ENCODE measurements around the gene METRN.

Gene METRN

DNA sequence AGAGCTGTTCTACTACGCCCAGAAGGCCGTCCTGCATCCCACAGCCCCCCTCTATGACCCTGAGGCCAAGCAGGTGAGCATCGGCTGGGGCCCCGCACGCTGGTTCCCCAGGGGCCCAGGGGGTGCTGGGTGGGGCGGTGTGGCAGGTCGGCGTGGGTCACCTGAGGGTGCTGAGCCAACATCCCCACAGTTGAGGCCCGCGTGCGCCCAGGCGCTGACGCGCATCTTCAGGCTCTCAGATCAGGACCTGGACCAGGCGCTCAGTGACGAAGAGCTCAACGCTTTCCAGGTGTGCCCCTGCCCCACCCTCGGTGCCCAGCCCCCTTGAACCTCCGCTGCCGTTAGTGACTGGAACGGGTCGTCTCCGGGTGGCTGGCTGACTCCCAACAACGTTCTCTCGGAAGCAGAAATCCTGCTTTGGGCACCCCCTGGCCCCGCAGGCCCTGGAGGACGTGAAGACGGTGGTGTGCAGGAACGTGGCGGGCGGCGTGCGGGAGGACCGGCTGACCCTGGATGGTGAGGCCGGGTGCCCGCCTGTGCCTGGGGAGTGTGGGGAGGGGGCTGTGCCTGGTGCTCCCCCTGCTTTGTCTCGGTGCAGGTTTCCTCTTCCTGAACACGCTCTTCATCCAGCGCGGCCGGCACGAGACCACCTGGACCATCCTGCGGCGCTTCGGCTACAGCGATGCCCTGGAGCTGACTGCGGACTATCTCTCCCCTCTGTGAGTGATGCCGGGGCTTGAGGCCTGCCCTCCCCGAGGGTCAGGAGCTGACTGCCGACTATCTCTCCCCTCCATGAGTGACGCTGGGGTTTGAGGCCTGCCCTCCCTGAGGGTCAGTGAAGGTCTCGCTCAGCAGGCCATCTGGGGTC, 44.2 kb upstream of the METRN start:
- no peak for DNase-seq (ENCODE audit: insufficient read length, low spot score)
- no peak for FAIRE-seq
- TF ChIP-seq, protein P1, sequence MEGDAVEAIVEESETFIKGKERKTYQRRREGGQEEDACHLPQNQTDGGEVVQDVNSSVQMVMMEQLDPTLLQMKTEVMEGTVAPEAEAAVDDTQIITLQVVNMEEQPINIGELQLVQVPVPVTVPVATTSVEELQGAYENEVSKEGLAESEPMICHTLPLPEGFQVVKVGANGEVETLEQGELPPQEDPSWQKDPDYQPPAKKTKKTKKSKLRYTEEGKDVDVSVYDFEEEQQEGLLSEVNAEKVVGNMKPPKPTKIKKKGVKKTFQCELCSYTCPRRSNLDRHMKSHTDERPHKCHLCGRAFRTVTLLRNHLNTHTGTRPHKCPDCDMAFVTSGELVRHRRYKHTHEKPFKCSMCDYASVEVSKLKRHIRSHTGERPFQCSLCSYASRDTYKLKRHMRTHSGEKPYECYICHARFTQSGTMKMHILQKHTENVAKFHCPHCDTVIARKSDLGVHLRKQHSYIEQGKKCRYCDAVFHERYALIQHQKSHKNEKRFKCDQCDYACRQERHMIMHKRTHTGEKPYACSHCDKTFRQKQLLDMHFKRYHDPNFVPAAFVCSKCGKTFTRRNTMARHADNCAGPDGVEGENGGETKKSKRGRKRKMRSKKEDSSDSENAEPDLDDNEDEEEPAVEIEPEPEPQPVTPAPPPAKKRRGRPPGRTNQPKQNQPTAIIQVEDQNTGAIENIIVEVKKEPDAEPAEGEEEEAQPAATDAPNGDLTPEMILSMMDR (IDR thresholded peaks at IDR 0.05; ENCODE audit: insufficient read depth, missing control alignments): no peak

DNA sequence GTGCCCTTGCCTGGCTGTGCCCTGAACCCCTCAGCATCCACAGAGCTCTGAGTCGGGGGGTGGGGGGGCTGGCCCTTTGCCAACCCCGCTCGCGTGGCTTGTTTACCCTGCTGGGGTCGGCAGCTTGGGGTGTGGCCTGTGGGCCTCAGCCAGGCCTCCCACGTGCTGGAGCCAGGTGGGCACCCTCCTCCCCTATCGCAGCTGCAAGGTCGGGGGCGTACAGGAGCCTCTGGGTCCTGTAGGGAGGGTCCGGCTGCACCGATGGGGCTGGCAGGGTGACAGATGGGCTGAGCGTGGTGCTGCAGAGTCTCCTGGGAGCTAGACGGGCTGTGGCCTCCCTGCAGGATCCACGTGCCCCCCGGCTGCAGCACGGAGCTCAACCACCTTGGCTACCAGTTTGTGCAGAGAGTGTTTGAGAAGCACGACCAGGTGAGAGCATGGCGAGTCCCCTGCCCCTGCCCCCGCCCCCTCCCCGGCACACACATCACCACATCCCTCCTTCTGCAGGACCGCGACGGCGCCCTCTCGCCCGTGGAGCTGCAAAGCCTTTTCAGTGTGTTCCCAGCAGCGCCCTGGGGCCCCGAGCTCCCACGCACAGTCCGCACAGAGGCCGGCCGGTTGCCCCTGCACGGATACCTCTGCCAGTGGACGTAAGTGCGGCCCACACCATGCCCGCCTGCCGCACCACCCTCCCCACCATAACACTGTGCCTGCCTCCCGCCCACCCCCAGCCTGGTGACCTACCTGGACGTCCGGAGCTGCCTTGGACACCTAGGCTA, 43.4 kb upstream of the METRN start:
- FAIRE-seq: no peak
- no peak for DNase-seq (ENCODE audit: insufficient read length, low spot score)
- TF ChIP-seq, protein P1 (IDR thresholded peaks at IDR 0.05; ENCODE audit: insufficient read depth, missing control alignments): no peak

DNA sequence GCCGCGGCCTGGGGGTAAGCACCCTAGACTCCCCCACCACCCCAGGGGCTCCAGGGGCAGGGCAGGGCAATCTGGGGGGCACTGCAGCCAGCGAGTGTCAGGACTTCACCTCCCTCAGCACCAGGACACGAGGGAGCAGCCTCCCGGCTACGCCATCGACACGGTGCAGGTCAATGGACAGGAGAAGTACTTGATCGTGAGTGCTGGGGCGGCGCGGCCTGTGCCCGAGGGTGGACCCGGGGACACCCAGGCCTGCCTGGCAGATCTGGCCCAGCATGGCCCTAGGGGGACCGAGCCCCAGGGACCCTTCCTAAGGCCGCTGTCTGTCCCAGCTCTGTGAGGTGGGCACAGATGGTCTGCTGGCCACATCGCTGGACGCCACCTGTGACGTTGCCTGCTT, 42.5 kb upstream of the METRN start:
- DNase-seq (ENCODE audit: insufficient read length, low spot score) (no peak), FAIRE-seq (no peak)
- TF ChIP-seq, protein P1 (IDR thresholded peaks at IDR 0.05; ENCODE audit: insufficient read depth, missing control alignments): no peak

DNA sequence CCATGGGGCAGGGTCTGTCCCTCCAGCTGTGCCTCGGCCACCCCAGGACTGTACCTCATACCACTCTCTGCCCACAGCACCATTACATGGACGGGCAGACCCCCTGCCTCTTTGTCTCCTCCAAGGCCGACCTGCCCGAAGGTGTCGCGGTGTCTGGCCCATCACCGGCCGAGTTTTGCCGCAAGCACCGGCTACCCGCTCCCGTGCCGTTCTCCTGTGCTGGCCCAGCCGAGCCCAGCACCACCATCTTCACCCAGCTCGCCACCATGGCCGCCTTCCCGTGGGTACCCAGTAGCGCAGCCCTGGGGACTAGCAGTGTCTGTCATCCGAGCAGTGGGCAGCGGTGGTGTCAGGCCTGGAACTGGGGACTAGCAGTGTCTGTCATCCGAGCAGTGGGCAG, 42.1 kb upstream of the METRN start:
- FAIRE-seq: no peak
- TF ChIP-seq, protein P1 (IDR thresholded peaks at IDR 0.05; ENCODE audit: insufficient read depth, missing control alignments): no peak

DNA sequence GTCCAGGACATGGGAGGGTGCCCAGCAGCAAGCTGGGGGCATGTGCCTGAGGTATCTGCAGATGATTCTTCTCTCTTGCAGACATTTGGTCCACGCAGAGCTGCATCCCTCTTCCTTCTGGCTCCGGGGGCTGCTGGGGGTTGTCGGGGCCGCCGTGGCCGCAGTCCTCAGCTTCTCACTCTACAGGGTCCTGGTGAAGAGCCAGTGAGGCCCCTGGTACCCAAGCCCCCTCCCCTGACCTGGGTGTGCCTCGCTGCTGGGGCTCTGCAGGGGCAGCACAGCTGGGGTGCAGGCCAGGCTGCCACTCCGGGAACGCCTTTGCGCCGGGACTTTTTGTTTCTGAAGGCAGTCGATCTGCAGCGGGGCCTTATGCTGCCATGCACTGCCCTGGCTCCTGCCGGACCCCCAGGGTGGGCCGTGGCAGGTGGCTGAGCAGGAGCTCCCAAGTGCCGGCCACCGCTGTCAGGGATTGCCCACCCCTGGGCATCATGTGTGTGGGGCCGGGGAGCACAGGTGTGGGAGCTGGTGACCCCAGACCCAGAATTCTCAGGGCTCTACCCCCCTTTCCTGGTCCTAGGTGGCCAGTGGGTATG, 41.4 kb upstream of the METRN start:
- FAIRE-seq (no peak), DNase-seq (ENCODE audit: insufficient read length, low spot score) (no peak)
- TF ChIP-seq, protein P1 (IDR thresholded peaks at IDR 0.05; ENCODE audit: insufficient read depth, missing control alignments): no peak

More for the DNA sequence above, 42.1 kb upstream of the METRN start:
- DNase-seq (ENCODE audit: insufficient read length, low spot score): no peak

DNA sequence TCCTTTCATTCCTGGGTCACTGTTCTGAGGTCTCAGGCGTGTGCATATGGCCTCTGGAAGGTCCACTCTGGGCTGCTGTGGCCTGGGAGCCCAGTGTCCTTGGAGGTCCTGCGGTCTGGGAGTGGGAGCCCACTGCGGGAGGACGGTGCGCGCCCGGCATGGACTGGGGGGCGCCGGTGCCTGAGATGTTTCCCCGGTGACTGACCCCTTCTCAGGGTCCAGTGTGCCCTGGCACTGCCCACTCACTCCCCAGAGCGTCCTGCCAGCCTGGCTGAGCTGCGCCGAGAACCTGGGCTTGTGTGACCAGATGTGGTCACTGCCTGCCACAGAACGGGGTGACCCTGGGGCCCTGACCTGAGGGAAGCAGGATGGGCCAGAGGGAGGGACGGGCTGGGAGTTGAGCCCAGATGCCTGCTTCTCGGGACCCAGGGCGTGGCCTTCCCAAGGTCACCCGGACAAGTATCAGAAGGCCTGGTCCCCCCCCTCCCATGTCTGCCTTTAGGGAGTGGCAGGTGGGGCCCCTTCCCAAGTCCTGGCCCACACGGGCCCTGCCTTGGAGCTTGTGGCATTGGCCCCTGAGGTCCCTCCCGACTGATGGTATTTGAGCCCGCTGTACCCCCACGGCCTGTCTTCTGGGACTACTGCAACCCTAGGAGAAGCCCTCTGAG, 40.6 kb upstream of the METRN start:
- FAIRE-seq: no peak
- TF ChIP-seq, protein P1 (IDR thresholded peaks at IDR 0.05; ENCODE audit: insufficient read depth, missing control alignments): no peak

More for the DNA sequence above, 40.6 kb upstream of the METRN start:
- DNase-seq (ENCODE audit: insufficient read length, low spot score): no peak
